ENCODE data around the gene FLRT1.

The FLRT1 gene, protein sequence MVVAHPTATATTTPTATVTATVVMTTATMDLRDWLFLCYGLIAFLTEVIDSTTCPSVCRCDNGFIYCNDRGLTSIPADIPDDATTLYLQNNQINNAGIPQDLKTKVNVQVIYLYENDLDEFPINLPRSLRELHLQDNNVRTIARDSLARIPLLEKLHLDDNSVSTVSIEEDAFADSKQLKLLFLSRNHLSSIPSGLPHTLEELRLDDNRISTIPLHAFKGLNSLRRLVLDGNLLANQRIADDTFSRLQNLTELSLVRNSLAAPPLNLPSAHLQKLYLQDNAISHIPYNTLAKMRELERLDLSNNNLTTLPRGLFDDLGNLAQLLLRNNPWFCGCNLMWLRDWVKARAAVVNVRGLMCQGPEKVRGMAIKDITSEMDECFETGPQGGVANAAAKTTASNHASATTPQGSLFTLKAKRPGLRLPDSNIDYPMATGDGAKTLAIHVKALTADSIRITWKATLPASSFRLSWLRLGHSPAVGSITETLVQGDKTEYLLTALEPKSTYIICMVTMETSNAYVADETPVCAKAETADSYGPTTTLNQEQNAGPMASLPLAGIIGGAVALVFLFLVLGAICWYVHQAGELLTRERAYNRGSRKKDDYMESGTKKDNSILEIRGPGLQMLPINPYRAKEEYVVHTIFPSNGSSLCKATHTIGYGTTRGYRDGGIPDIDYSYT

GRCh38 chr11:64035576-64035975 lies at the start of gene FLRT1:
Gene FLRT1, plus strand, starts transcription at chr11:64035931. Its CDS starts 80,337 bp downstream, at chr11:64116268.
- no peak for DNase-seq

- peak; percentile 95 for DNase-seq
These were observed 49.4 kb upstream of the FLRT1 start, which contains the start of gene OTUB1 for GRCh38 chr11:63986156-63986931. Gene OTUB1, plus strand, starts transcription at chr11:63986438. Its CDS starts 19 bp downstream, at chr11:63986457.

GRCh38 chr11:63986932-63987513 lies 48.7 kb upstream of the FLRT1 start:
- no peak for DNase-seq

GRCh38 chr11:63991558-63991957 lies 44.2 kb upstream of the FLRT1 start:
- no peak for DNase-seq

DNA sequence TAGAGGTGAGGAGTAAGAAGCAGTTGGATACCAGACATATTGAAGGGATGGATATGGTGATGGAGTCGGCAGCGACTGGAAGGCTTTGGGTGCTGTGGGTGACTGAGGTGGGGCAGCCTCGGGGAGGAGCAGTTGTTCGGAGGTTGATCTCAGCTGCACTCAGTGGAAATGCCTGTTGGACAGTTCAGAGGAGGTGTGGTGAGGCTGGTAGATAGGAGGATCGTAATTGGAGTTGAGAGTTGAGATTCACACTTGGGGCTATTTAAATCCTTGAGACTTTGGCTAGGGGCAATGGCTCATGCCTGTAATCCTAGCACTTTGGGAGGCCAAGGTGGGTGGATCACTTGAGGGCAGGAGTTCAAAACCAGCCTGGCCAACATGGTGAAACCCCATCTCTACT lies 42.6 kb upstream of the FLRT1 start:
- DNase-seq: no peak

GRCh38 chr11:63993993-63994392 lies 41.7 kb upstream of the FLRT1 start:
- DNase-seq: no peak

- no peak for DNase-seq
These were observed 39.2 kb upstream of the FLRT1 start for GRCh38 chr11:63996512-63996911.

DNA sequence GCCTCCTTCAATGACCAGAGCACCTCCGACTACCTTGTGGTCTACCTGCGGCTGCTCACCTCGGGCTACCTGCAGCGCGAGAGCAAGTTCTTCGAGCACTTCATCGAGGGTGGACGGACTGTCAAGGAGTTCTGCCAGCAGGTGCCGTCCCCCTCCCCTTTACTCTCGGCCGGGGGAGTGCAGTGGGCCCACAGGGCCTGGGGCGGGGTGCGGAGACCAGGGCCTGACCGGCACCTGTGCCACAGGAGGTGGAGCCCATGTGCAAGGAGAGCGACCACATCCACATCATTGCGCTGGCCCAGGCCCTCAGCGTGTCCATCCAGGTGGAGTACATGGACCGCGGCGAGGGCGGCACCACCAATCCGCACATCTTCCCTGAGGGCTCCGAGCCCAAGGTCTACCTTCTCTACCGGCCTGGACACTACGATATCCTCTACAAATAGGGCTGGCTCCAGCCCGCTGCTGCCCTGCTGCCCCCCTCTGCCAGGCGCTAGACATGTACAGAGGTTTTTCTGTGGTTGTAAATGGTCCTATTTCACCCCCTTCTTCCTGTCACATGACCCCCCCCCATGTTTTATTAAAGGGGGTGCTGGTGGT lies 38.5 kb upstream of the FLRT1 start:
- no peak for DNase-seq

DNA sequence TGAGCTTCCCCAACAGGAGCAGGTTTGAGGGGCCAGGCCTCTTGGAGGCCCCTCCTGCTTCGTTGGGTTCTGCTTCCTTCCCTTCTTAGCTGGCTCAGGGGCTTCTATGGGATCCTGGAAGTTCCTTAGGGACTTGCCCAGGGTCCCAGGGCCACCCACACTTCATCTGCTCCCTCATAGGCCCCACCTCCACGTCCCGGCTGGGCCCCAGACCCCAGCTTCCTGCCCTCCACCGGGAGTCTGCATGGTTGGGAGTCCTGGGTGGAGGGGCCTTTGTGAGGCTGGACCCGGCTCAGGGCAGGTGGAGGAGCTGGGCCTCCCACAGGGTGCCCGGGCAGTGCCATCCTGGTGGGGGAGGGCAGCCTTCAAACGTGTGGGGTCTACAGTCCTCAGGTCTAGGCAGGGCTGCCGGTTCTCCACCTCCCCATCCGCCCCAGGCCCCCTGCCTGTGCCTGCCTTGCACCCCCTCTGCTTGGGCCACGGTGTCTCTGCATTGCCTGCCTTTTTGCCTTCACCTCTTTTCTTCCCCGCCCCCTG lies 37.9 kb upstream of the FLRT1 start:
- DNase-seq: no peak

- no peak for DNase-seq
These were observed 37.0 kb upstream of the FLRT1 start for GRCh38 chr11:63998558-63999348.

- DNase-seq: peak; percentile 78
These were observed 36.2 kb upstream of the FLRT1 start for GRCh38 chr11:63999349-64000025.

GRCh38 chr11:64000026-64000739 lies 35.5 kb upstream of the FLRT1 start:
- no peak for DNase-seq

- no peak for DNase-seq
These were observed 34.8 kb upstream of the FLRT1 start for GRCh38 chr11:64000740-64001483.

DNA sequence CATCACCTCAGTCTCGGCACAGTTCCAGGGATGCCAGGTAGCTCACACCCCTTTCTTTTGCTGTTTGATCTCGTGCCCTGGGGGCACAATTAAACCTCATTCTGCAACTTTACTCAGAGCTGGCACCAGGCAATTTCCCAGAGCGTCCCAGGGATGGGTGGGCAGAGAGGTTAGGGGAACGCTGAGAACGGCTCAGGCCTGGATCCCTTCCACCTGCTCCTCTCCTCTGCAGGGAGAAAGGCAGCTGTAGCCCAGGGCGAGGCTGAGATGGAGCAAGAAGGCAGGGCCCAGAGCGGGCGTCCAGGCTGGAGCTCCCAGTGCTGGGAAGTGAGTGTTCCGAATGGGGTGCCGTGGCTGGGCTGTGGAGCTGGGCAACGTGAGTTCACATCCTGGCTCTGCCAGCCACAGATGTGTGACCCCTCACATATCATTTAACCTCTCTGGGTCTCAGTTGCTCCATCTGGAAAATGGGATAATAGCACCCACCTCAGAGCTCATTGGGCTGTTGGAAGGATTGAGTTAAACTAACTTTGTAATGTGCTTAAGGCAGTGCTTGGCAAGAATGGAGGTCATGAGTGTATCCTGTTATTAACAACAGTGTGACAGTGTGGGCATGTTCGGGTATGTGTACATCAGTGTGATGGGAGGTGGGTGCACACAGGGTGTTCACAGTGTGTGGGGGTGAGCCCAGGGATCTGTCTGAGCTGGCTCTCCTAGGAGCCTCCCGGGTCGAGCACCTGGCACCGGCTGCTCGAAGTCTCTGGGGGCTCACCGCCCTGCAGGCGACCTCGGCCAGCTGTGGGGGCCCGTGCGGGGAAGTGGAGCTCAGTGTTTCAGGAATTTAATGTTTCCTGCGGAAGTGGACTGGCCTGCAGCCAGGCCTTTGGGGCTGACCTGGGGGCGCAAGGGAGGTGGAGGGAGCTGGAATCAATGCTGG lies 34.0 kb upstream of the FLRT1 start:
- DNase-seq: no peak

DNA sequence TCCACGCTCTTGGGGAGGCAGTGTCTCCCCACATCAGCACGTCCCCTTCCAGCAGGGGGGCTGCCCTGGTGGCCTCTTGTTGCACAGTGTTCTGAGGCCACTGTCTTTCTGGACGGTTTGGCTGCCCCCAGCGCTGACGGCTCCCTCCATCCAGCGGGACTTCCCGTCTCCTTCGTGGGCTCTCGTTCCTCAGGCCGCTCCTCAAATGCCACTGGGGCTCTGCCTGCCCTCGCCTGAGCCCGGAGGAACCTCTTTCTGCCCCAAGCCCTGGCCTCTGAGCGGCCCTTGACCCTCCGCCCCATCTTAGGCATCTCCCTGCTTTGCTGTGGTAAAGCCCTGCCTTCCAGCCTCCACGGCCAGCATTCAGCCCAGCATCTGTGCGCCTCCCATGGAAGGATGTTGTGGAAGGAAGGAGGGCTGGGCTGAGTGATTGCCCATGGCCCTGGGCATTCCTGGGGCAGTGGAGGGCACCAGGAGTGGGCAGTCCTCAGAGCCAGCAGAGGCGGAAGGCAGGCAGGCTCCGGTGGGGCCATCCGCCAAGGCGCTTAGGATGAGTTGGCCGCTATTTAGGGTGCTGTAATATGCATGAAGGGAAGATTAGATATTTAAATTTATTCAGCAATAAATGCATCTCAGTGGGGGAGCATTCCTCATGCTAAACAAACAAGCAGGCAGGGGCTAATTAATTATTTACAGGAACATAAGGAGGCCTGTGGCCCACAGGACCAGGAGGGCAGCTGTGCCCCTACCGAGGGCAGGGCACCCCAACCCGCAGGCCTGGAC lies 31.7 kb upstream of the FLRT1 start:
- DNase-seq: no peak

GRCh38 chr11:64004590-64004984 lies 31.1 kb upstream of the FLRT1 start:
- DNase-seq: no peak

DNA sequence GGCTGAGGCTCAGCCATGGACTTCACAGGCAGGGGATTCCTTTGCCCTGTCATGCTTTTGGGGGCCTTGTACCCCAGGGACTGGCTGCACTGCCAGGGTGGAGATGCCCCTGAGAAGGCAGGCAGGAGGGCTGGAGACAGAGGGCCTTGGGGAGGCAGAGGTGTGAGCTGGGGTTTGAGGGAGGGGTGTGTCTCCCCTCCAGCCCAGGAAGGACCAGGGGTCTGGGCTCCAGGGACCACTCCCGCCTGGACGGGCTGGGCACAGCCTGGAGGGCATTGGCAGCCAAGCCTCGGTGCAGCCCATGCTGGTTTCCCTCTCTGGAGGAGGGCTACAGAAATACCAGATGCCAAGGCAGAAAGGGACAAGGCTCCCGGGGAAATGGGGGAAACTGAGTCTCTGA lies 30.0 kb upstream of the FLRT1 start:
- DNase-seq: no peak

DNA sequence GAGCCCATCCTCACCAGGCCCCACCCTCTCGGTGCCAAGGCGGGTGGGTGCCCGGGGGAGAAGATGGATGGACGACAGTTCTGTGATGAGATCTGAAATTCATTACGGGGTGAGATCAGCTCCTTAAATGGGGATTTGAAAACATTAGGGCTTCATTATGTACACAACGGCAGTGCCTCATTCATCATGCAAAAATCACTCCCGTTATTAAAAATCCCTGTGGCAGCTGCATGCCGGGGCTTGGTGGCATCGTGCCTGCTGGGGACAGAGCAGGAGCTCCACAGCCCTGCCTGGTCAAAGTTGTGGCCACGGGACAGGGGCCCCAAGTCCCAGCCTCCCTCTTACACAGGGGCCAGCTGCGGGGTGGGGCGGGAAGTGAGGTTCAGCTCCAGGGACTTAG lies 29.3 kb upstream of the FLRT1 start:
- DNase-seq: no peak
